ENCODE measurements around the gene CD300LB.

DNA sequence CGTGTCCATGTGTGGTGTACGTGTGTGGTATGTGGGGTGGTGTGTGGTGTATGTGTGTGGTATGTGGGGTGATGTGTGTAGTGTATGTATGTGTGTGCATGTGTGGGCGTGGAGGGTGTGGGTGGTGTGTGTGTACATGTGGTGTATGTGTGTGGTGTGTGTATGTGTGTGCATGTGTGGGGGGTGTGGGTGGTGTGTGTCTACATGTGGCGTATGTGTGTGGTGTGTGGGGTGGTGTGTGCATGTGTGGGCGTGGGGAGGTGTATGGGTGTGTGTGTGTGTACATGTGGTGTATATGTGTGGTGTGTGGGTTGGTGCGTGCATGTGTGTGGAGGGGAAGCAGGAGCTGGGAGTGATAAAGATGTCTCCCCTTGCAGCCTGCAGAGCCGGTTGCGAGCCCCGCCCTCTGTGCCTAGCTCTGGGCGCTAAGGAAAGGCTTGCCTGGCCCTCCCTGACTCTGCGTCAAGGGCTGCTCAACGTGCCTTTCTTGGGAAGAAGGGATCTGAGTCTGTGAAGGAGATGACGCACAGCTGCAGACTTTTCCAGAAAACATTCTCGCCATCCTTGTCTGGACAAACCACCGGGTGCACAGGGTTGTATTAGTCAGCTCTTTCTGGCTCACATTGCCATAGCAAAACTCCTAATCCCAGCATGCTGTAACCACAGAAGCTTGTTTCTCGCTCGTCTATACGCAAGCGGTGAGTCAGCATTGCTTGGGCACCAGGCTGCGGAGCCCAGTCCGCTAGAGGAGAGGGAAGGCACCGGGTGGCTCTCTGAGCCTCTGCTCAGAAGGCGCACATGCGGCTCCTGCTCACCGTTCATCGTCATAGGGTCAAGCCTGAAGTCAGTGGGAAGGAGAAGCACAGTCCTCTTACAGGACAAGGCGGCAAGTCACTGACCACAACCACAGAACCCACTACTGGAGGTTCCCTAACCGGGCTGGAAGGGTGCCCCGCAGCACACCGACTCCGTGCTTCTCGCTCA is 38.0 kb upstream of the CD300LB start:
- TF ChIP-seq POLR2AphosphoS5 (IDR thresholded peaks at IDR 0.05) = peak in 2 of 3 donors; percentile 29 to 44
- TF ChIP-seq, protein P1, sequence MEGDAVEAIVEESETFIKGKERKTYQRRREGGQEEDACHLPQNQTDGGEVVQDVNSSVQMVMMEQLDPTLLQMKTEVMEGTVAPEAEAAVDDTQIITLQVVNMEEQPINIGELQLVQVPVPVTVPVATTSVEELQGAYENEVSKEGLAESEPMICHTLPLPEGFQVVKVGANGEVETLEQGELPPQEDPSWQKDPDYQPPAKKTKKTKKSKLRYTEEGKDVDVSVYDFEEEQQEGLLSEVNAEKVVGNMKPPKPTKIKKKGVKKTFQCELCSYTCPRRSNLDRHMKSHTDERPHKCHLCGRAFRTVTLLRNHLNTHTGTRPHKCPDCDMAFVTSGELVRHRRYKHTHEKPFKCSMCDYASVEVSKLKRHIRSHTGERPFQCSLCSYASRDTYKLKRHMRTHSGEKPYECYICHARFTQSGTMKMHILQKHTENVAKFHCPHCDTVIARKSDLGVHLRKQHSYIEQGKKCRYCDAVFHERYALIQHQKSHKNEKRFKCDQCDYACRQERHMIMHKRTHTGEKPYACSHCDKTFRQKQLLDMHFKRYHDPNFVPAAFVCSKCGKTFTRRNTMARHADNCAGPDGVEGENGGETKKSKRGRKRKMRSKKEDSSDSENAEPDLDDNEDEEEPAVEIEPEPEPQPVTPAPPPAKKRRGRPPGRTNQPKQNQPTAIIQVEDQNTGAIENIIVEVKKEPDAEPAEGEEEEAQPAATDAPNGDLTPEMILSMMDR (IDR thresholded peaks at IDR 0.05 in 8 of 11, conservative IDR thresholded peaks at IDR 0.05 in 3 of 11) = no peak

All from spleen (tissue), 7 donors.